GM19035 (cell line): ENCODE data around the gene DDX39B.
A peak's percentile ranks its signal among the peaks of the same experiment; 100 is the strongest.

Experiments used
- ATAC-seq: cut with Tn5 transposase; IDR thresholded peaks from one replicate; pipeline ENCODE4 v1.9.1; 2021; ENCODE audit not compliant: unreplicated experiment

DDX39B gene

GRCh38 chr6:31548544-31548873 is 6.7 kb upstream of the DDX39B start:
- ATAC-seq = no peak

- ATAC-seq = no peak
Observed at GRCh38 chr6:31547727-31548543, 6.1 kb upstream of the DDX39B start.

- ATAC-seq = peak; percentile 77
Observed at GRCh38 chr6:31546958-31547726, 5.3 kb upstream of the DDX39B start, which contains the start of gene NFKBIL1. Gene NFKBIL1 (plus strand): TSS chr6:31547608. CDS start chr6:31547695, 87 bp downstream.

GRCh38 chr6:31546339-31546957 is 4.6 kb upstream of the DDX39B start, which contains the start of gene ATP6V1G2:
Gene ATP6V1G2 (minus strand): TSS chr6:31546608. CDS start chr6:31546559, 49 bp downstream.
- ATAC-seq = peak; percentile 40

GRCh38 chr6:31545291-31545690 is 3.5 kb upstream of the DDX39B start:
- ATAC-seq = no peak

GRCh38 chr6:31544676-31545075 is 2.9 kb upstream of the DDX39B start:
- no peak for ATAC-seq

GRCh38 chr6:31543639-31544038 is 1.8 kb upstream of the DDX39B start:
- no peak for ATAC-seq

- ATAC-seq = no peak
Observed at GRCh38 chr6:31541059-31541657, 645 bp downstream of the DDX39B start.

- ATAC-seq = no peak
Observed at GRCh38 chr6:31540640-31541039, 1.2 kb downstream of the DDX39B start.

GRCh38 chr6:31538805-31539400 is 2.9 kb downstream of the DDX39B start:
- ATAC-seq = no peak

GRCh38 chr6:31535538-31536324 is 6.1 kb downstream of the DDX39B start:
- no peak for ATAC-seq

- no peak for ATAC-seq
Observed at GRCh38 chr6:31534521-31535040, 7.2 kb downstream of the DDX39B start.

- no peak for ATAC-seq
Observed at GRCh38 chr6:31534011-31534410, 7.8 kb downstream of the DDX39B start.

- no peak for ATAC-seq
Observed at GRCh38 chr6:31533455-31533841, 8.4 kb downstream of the DDX39B start.

GRCh38 chr6:31532644-31533454 is 9.0 kb downstream of the DDX39B start:
- no peak for ATAC-seq

- ATAC-seq = no peak
Observed at GRCh38 chr6:31531771-31532643, 9.8 kb downstream of the DDX39B start.

GRCh38 chr6:31531162-31531561 is 10.6 kb downstream of the DDX39B start:
- no peak for ATAC-seq

GRCh38 chr6:31530659-31531058 is 11.1 kb downstream of the DDX39B start:
- ATAC-seq = no peak
